Kidney (tissue), 14 donors: Measurements from ENCODE around the gene DEFB132. TPM values are rescaled to one million over a fixed set of nuclear protein-coding genes. Genes with fewer than 3 reads are reported as not detected.
"Not testable (repeated sequence)": the region's sequence is repeated elsewhere in the genome, so short reads cannot be mapped to it uniquely, and the experiment has no call there.

Experiments used
- DNase-seq, 5 donors: peaks; one replicate each; pipeline ENCODE4 v3.0.0-alpha.2; 2013 to 2020
- FAIRE-seq: peaks from 2 replicates; lab custom pipeline; 2012; peaks lifted over from hg19 to GRCh38; lab: Jason Lieb, UNC
- H3K27ac ChIP-seq, 2 donors: one replicate each; pipeline ENCODE4 v1.7.0; 2013; ENCODE audit warnings: low read depth in 2 of 2, low read length in 2 of 2, inconsistent platforms in 1 of 2
- H3K27me3 ChIP-seq: one replicate; pipeline ENCODE4 v1.7.1; 2013; ENCODE audit warnings: low read length, inconsistent platforms; ENCODE audit not compliant: control insufficient read depth, insufficient read depth
- H3K36me3 ChIP-seq, 3 donors: one replicate each; pipeline versions ENCODE4 v1.7.0 to v1.7.1; 2013; ENCODE audit warnings: low read length in 3 of 3, control low read depth in 1 of 3, inconsistent platforms in 1 of 3; ENCODE audit not compliant: insufficient read depth in 3 of 3, control insufficient read depth in 2 of 3
- H3K4me1 ChIP-seq, 3 donors: one replicate each; pipeline versions ENCODE4 v1.7.0 to v1.7.1; 2013; ENCODE audit warnings: low read length in 3 of 3, inconsistent platforms in 1 of 3, low read depth in 1 of 3; ENCODE audit not compliant: control insufficient read depth in 2 of 3, insufficient read depth in 2 of 3
- H3K4me3 ChIP-seq, 3 donors: one replicate each; pipeline versions ENCODE4 v1.7.0 to v1.8.1; 2013; ENCODE audit warnings: low read length in 3 of 3, control low read depth in 1 of 3, inconsistent platforms in 1 of 3
- H3K9ac ChIP-seq, 3 donors: one replicate each; pipeline versions ENCODE4 v1.7.0 to v1.7.1; 2013; ENCODE audit warnings: low read length in 3 of 3, control low read depth in 1 of 3, inconsistent platforms in 1 of 3
- H3K9me3 ChIP-seq, 3 donors: one replicate each; pipeline versions ENCODE4 v1.7.0 to v1.7.1; 2013; ENCODE audit warnings: low read length in 3 of 3, control low read depth in 1 of 3, inconsistent platforms in 1 of 3; ENCODE audit not compliant: control insufficient read depth in 2 of 3, insufficient read depth in 1 of 3
- CTCF ChIP-seq: IDR thresholded peaks from 3 replicates; pipeline ENCODE4 v1.5.1; 2012; ENCODE audit warnings: mild to moderate bottlenecking, moderate library complexity, borderline replicate concordance; ENCODE audit not compliant: insufficient read depth; ENCODE audit errors: extremely low read depth
- intact Hi-C: fragments of 100-400 bp; cut with DNase I; formaldehyde crosslinking; loops from one replicate; pipeline ENCODE4 v1.11.1; 2022
- polyA plus RNA-seq: library from polyadenylated mRNA; stranded (reverse); fragments of 350-450 nt; fragmentation: Illumina TruSeq; extraction: RNeasy Lipid Tissue Mini Kit (QIAGEN cat#74804); gene quantifications from one replicate; pipeline ENCODE4 v1.2.3, GENCODE V29; 2014; ENCODE audit warnings: low read depth, low replicate concordance; ENCODE audit not compliant: insufficient read depth
- total RNA-seq: library from RNA; stranded (reverse); fragmentation: NEBNext Ultra II Directional; extraction: Animal tissue kit (Norgen Biotek cat#: 25700); gene quantifications from one replicate; pipeline ENCODE4 v1.2.1, GENCODE V29; 2021
- donor health status: control.
- donor health status: control.
- donor health status: control.
- donor health status: control.
- donor health status: control.
- donor health status: DM: yes; HTN: yes; CAD: no.
- donor health status: Normal renal cell carcinoma (clear cell type).

DEFB132 gene
- total and polyA plus RNA-seq, 2 donors from 2014 or later, result 0.24 TPM; not detected in 1

- Histone ChIP-seq H3K4me3 (no peak overlapping the region), H3K4me1 (no peaks in the 10 kb centered on the region), H3K27ac (no peak overlapping the region), H3K9ac (no peak overlapping the region), H3K36me3 (no peaks in the 10 kb centered on the region), H3K9me3 (no peaks in the 10 kb centered on the region), H3K27me3 (no peaks in the 10 kb centered on the region)
- intact Hi-C loops, result no loop called here
- no peak for DNase-seq
- no peak for TF ChIP-seq CTCF
- FAIRE-seq, result no peak
Observed at GRCh38 chr20:221258-221830, 36.2 kb upstream of the DEFB132 start.

GRCh38 chr20:225879-226278 is 31.6 kb upstream of the DEFB132 start:
- intact Hi-C loops, H3K9me3 ChIP-seq, H3K4me1 ChIP-seq, H3K4me3 ChIP-seq, H3K9ac ChIP-seq, FAIRE-seq, H3K27ac ChIP-seq, H3K27me3 ChIP-seq, H3K36me3 ChIP-seq, DNase-seq: not testable (repeated sequence)

GRCh38 chr20:226958-227357 is 30.6 kb upstream of the DEFB132 start, which contains the start of gene DEFB129:
Gene DEFB129 (plus strand): TSS chr20:227258. CDS start chr20:227289, 31 bp downstream.
- Histone ChIP-seq H3K9me3 (no peaks in the 10 kb centered on the region), H3K27me3 (no peaks in the 10 kb centered on the region), H3K4me1 (no peaks in the 10 kb centered on the region), H3K4me3 (no peak within 1 kb of the TSS), H3K9ac (no peak within 1 kb of the TSS), H3K36me3 (no peaks in the 10 kb centered on the region), H3K27ac (no peak within 1 kb of the TSS)
- FAIRE-seq, result no peak
- no peak for DNase-seq
- no peak for TF ChIP-seq CTCF
- intact Hi-C loops, result no loop called here

- FAIRE-seq (no peak), DNase-seq (no peak)
- no peak overlapping the region for H3K27ac ChIP-seq
- no peaks in the 10 kb centered on the region for H3K4me1 ChIP-seq
- no peaks in the 10 kb centered on the region for H3K36me3 ChIP-seq
- no peaks in the 10 kb centered on the region for H3K27me3 ChIP-seq
- no peak overlapping the region for H3K4me3 ChIP-seq
- TF ChIP-seq CTCF, result no peak
- intact Hi-C loops, result no loop called here
- H3K9ac ChIP-seq, result no peak overlapping the region
- no peaks in the 10 kb centered on the region for H3K9me3 ChIP-seq
Observed at GRCh38 chr20:227439-228105, 30.0 kb upstream of the DEFB132 start.
